ENCODE results near the gene MLN. TPM values are rescaled to one million over a fixed set of nuclear protein-coding genes. Genes with fewer than 3 reads are reported as not detected.

The MLN gene
- polyA plus RNA-seq, 1 of the 3 experiments (the other 2 are of a cell fraction) = not detected

- CTCF ChIA-PET = interaction anchor here (0.6 to 7.6 kb wide), 7 partner anchors 11 to 651 kb away, joined by 3 to 116 read pairs (median 6); partner anchors contain the start of genes IP6K3 and UQCC2
- POLR2A ChIA-PET = no interaction called here
- TF ChIP-seq SMC3 (IDR thresholded peaks at IDR 0.05; ENCODE audit: low read depth, low read length) (no peak), CHD2 (IDR thresholded peaks at IDR 0.05; ENCODE audit: low read length, partially characterized antibody) (no peak), MEF2A (IDR thresholded peaks at IDR 0.05; ENCODE audit: borderline replicate concordance, low read depth) (no peak), SIN3A (IDR thresholded peaks at IDR 0.05; ENCODE audit: borderline replicate concordance, low read depth, low read length) (no peak)
These were observed 45.9 kb downstream of the MLN start for GRCh38 chr6:33757906-33758305.

GRCh38 chr6:33757113-33757512, 46.7 kb downstream of the MLN start:
- TF ChIP-seq JUND (IDR thresholded peaks at IDR 0.05) = no peak
- no peak for TF ChIP-seq RXRA (IDR thresholded peaks at IDR 0.05; ENCODE audit: borderline replicate concordance, low read depth)
- no peak for TF ChIP-seq TCF12 (IDR thresholded peaks at IDR 0.05)
- no peak for TF ChIP-seq RCOR1 (IDR thresholded peaks at IDR 0.05; ENCODE audit: low read length)
- no peak for TF ChIP-seq YY1 (IDR thresholded peaks at IDR 0.05; ENCODE audit: low read depth)
- no peak for TF ChIP-seq MEF2A (IDR thresholded peaks at IDR 0.05; ENCODE audit: borderline replicate concordance, low read depth)
- no peak for TF ChIP-seq ELF1 (IDR thresholded peaks at IDR 0.05)
- H3K36me3 ChIP-seq (replicated peaks in 1 of 2; ENCODE audit: control insufficient read depth in 1 of 2, insufficient read depth in 2 of 2, low read length in 1 of 2) = no peaks in the 10 kb centered on the region
- POLR2A ChIA-PET = no interaction called here
- H3K9ac ChIP-seq = no peak overlapping the region
- no peaks in the 10 kb centered on the region for H3K27me3 ChIP-seq (ENCODE audit: insufficient read depth)
- H3K9me2 ChIP-seq = no peaks in the 10 kb centered on the region
- H3K4me2 ChIP-seq = no peak overlapping the region
- H3F3A ChIP-seq (replicated peaks; ENCODE audit: insufficient read depth) = no peaks in the 10 kb centered on the region
- WGBS (ENCODE audit: low lambda C conversion rate) = 62% methylated on average over 3 of the region's 3 CpGs
- no peak overlapping the region for H3K27ac ChIP-seq (ENCODE audit: low read depth in 2 of 2, low read length in 1 of 2)
- H3K9me3 ChIP-seq = no peaks in the 10 kb centered on the region
- no peak for DNase-seq
- no peaks in the 10 kb centered on the region for H4K20me1 ChIP-seq (ENCODE audit: insufficient read depth)
- CTCF ChIA-PET = interaction anchor here (1.1 to 7.6 kb wide), 6 partner anchors 10 to 398 kb away, joined by 3 to 116 read pairs (median 7); partner anchors contain the start of genes IP6K3 and UQCC2
- no peaks in the 10 kb centered on the region for H3K79me2 ChIP-seq (ENCODE audit: insufficient read depth)
- H3K4me1 ChIP-seq (ENCODE audit: control insufficient read depth in 1 of 2, insufficient read depth in 2 of 2, low read depth in 1 of 2, low read length in 1 of 2) = peaks cover 0 to 20% of the 10 kb centered on the region in 2 experiments; a peak in 1 of 4 replicates
- H3K4me3 ChIP-seq (ENCODE audit: low read depth in 2 of 2, low read length in 1 of 2) = no peak overlapping the region
- no peak overlapping the region for H2AFZ ChIP-seq (ENCODE audit: low read depth)

More at GRCh38 chr6:33757906-33758305, 45.9 kb downstream of the MLN start:
- DNase-seq = no peak
- no peak overlapping the region for H3K4me2 ChIP-seq
- no peak overlapping the region for H3K4me3 ChIP-seq (ENCODE audit: low read depth in 2 of 2, low read length in 1 of 2)
- H3K36me3 ChIP-seq (replicated peaks in 1 of 2; ENCODE audit: control insufficient read depth in 1 of 2, insufficient read depth in 2 of 2, low read length in 1 of 2) = no peaks in the 10 kb centered on the region
- peaks cover 0 to 23% of the 10 kb centered on the region in 2 experiments; a peak in 1 of 4 replicates for H3K4me1 ChIP-seq (ENCODE audit: control insufficient read depth in 1 of 2, insufficient read depth in 2 of 2, low read depth in 1 of 2, low read length in 1 of 2)
- H3K79me2 ChIP-seq (ENCODE audit: insufficient read depth) = no peaks in the 10 kb centered on the region
- no peaks in the 10 kb centered on the region for H3F3A ChIP-seq (replicated peaks; ENCODE audit: insufficient read depth)
- H3K9ac ChIP-seq = no peak overlapping the region
- no peak overlapping the region for H3K27ac ChIP-seq (ENCODE audit: low read depth in 2 of 2, low read length in 1 of 2)
- no peaks in the 10 kb centered on the region for H3K9me3 ChIP-seq
- H2AFZ ChIP-seq (ENCODE audit: low read depth) = no peak overlapping the region
- no peaks in the 10 kb centered on the region for H3K9me2 ChIP-seq
- WGBS (ENCODE audit: low lambda C conversion rate) = 85% methylated on average over 10 of the region's 10 CpGs
- H4K20me1 ChIP-seq (ENCODE audit: insufficient read depth) = no peaks in the 10 kb centered on the region
- H3K27me3 ChIP-seq (ENCODE audit: insufficient read depth) = no peaks in the 10 kb centered on the region

GRCh38 chr6:33756211-33756954, 47.4 kb downstream of the MLN start:
- ChIA-PET CTCF (interaction anchor here (2.0 to 5.2 kb wide), 2 partner anchors 12 to 15 kb away, joined by 10 to 39 read pairs; no protein-coding TSS in a partner anchor), POLR2A (no interaction called here)
- Histone ChIP-seq H3K4me3 (ENCODE audit: low read depth in 2 of 2, low read length in 1 of 2) (no peak overlapping the region), H3K4me1 (ENCODE audit: control insufficient read depth in 1 of 2, insufficient read depth in 2 of 2, low read depth in 1 of 2, low read length in 1 of 2) (peaks cover 0 to 20% of the 10 kb centered on the region in 2 experiments; a peak in 1 of 4 replicates), H3K27me3 (ENCODE audit: insufficient read depth) (no peaks in the 10 kb centered on the region), H3K9me2 (no peaks in the 10 kb centered on the region), H2AFZ (ENCODE audit: low read depth) (no peak overlapping the region), H4K20me1 (ENCODE audit: insufficient read depth) (no peaks in the 10 kb centered on the region), H3K4me2 (no peak overlapping the region), H3K36me3 (replicated peaks in 1 of 2; ENCODE audit: control insufficient read depth in 1 of 2, insufficient read depth in 2 of 2, low read length in 1 of 2) (no peaks in the 10 kb centered on the region), H3K9ac (no peak overlapping the region), H3K27ac (ENCODE audit: low read depth in 2 of 2, low read length in 1 of 2) (no peak overlapping the region), H3F3A (replicated peaks; ENCODE audit: insufficient read depth) (no peaks in the 10 kb centered on the region), H3K79me2 (ENCODE audit: insufficient read depth) (no peaks in the 10 kb centered on the region), H3K9me3 (no peaks in the 10 kb centered on the region)
- no peak for DNase-seq
- 77% methylated on average over 12 of the region's 12 CpGs for WGBS (ENCODE audit: low lambda C conversion rate)
- TF ChIP-seq SIN3A (IDR thresholded peaks at IDR 0.05; ENCODE audit: borderline replicate concordance, low read depth, low read length) = no peak
- no peak for TF ChIP-seq EZH2phosphoT487 (IDR thresholded peaks at IDR 0.05; ENCODE audit: borderline replicate concordance, low read depth)

Data from SK-N-SH (cell line).